HG02981 (cell line): ENCODE measurements around the gene INO80D.
"Not testable (repeated sequence)": the region's sequence is repeated elsewhere in the genome, so short reads cannot be mapped to it uniquely, and the experiment has no call there.

Experiments
- ATAC-seq: cut with Tn5 transposase; IDR thresholded peaks from one replicate; pipeline ENCODE4 v1.9.1; 2021; ENCODE audit warnings: mild to moderate bottlenecking, moderate library complexity; ENCODE audit not compliant: unreplicated experiment

The INO80D gene

GRCh38 chr2:206085742-206086445, at the start of gene INO80D:
Gene INO80D, minus strand, starts transcription at chr2:206086174. Its CDS starts 23,158 bp downstream, at chr2:206063016.
- peak; percentile 95 for ATAC-seq

- no peak for ATAC-seq
These were observed 41.7 kb upstream of the INO80D start for GRCh38 chr2:206127656-206128055.

- no peak for ATAC-seq
These were observed 39.9 kb upstream of the INO80D start for GRCh38 chr2:206125901-206126300.

GRCh38 chr2:206122569-206122968, 36.6 kb upstream of the INO80D start:
- not testable (repeated sequence) for ATAC-seq

- ATAC-seq: no peak
These were observed 30.3 kb upstream of the INO80D start for GRCh38 chr2:206116278-206116677.

- no peak for ATAC-seq
These were observed 29.1 kb upstream of the INO80D start for GRCh38 chr2:206115026-206115578.

- ATAC-seq: no peak
These were observed 27.0 kb upstream of the INO80D start for GRCh38 chr2:206112846-206113547.

- ATAC-seq: no peak
These were observed 26.1 kb upstream of the INO80D start for GRCh38 chr2:206112108-206112507.

GRCh38 chr2:206108713-206109112, 22.7 kb upstream of the INO80D start:
- ATAC-seq: no peak

- ATAC-seq: no peak
These were observed 19.6 kb upstream of the INO80D start for GRCh38 chr2:206105541-206105940.

GRCh38 chr2:206105038-206105437, 19.1 kb upstream of the INO80D start:
- ATAC-seq: no peak

- ATAC-seq: not testable (repeated sequence)
These were observed 12.9 kb upstream of the INO80D start for GRCh38 chr2:206098872-206099271.

GRCh38 chr2:206098471-206098870, 12.5 kb upstream of the INO80D start:
- no peak for ATAC-seq

- ATAC-seq: peak; percentile 43
These were observed 10.9 kb upstream of the INO80D start for GRCh38 chr2:206096876-206097275.

- no peak for ATAC-seq
These were observed 9.8 kb upstream of the INO80D start for GRCh38 chr2:206095536-206096332.

GRCh38 chr2:206092297-206092696, 6.3 kb upstream of the INO80D start:
- no peak for ATAC-seq

GRCh38 chr2:206088248-206088647, 2.3 kb upstream of the INO80D start:
- ATAC-seq: no peak

GRCh38 chr2:206086716-206087350, 859 bp upstream of the INO80D start:
- no peak for ATAC-seq

- ATAC-seq: peak; percentile 23
These were observed 868 bp downstream of the INO80D start for GRCh38 chr2:206084870-206085741.

- no peak for ATAC-seq
These were observed 1.5 kb downstream of the INO80D start for GRCh38 chr2:206084439-206084869.
